Progenitor cell of endocrine pancreas (in vitro differentiated cells): ENCODE results near the gene AMFR. TPM values are rescaled to one million over a fixed set of nuclear protein-coding genes. Genes with fewer than 3 reads are reported as not detected.

Source experiments
- DNase-seq: peaks from one replicate; pipeline ENCODE4 v3.0.0; 2021; ENCODE audit warnings: low spot score; ENCODE audit not compliant: unreplicated experiment
- H3K27ac Mint-ChIP-seq: 2 replicates; pipeline ENCODE4 v1.8.0; 2021; ENCODE audit warnings: mild to moderate bottlenecking, moderate library complexity, mixed read lengths
- H3K27me3 Mint-ChIP-seq: 2 replicates; pipeline ENCODE4 v1.8.0; 2021; ENCODE audit warnings: mixed read lengths
- H3K36me3 Mint-ChIP-seq: 2 replicates; pipeline ENCODE4 v1.8.0; 2022; ENCODE audit warnings: mixed read lengths; ENCODE audit not compliant: insufficient read depth
- H3K4me1 Mint-ChIP-seq: 2 replicates; pipeline ENCODE4 v1.8.0; 2021; ENCODE audit warnings: low read depth, mixed read lengths
- H3K4me3 Mint-ChIP-seq: 2 replicates; pipeline ENCODE4 v1.8.0; 2021; ENCODE audit warnings: low read depth, mild to moderate bottlenecking, moderate library complexity, mixed read lengths
- H3K9me3 Mint-ChIP-seq: 2 replicates; pipeline ENCODE4 v1.8.0; 2021; ENCODE audit warnings: low read depth, mixed read lengths
- CTCF ChIP-seq: fragments of 200-600 bp; sonication (generic); IDR thresholded peaks from one replicate; pipeline ENCODE4 v1.5.0; 2021; ENCODE audit warnings: antibody characterized with exemption, mild to moderate bottlenecking; ENCODE audit not compliant: unreplicated experiment
- total RNA-seq: library from RNA; stranded (reverse); gene quantifications from 2 replicates; pipeline ENCODE4 v1.2.1, GENCODE V29; 2021

Gene AMFR
- total RNA-seq, 1 donor from 2014 or later = 55.8 TPM

- peak overlapping the region; percentile 86 for H3K4me3 Mint-ChIP-seq
- no peaks in the 10 kb centered on the region for H3K36me3 Mint-ChIP-seq
- H3K27me3 Mint-ChIP-seq = no peaks in the 10 kb centered on the region
- peaks cover 31% of the 10 kb centered on the region for H3K4me1 Mint-ChIP-seq
- no peak for TF ChIP-seq CTCF
- no peaks in the 10 kb centered on the region for H3K9me3 Mint-ChIP-seq
- H3K27ac Mint-ChIP-seq = peak overlapping the region; percentile 95
- DNase-seq = peak; percentile 53
Measured at GRCh38 chr16:56424791-56425438, 430 bp downstream of the AMFR start.

- Mint-ChIP-seq H3K9me3 (no peaks in the 10 kb centered on the region), H3K4me1 (peaks cover 31% of the 10 kb centered on the region), H3K36me3 (no peaks in the 10 kb centered on the region), H3K4me3 (peak overlapping the region; percentile 86), H3K27me3 (no peaks in the 10 kb centered on the region), H3K27ac (peak overlapping the region; percentile 95)
- DNase-seq = no peak
- TF ChIP-seq CTCF = no peak
Measured at GRCh38 chr16:56424404-56424764, 961 bp downstream of the AMFR start.

- no peaks in the 10 kb centered on the region for H3K27me3 Mint-ChIP-seq
- H3K4me3 Mint-ChIP-seq = peak overlapping the region; percentile 86
- H3K9me3 Mint-ChIP-seq = no peaks in the 10 kb centered on the region
- no peaks in the 10 kb centered on the region for H3K36me3 Mint-ChIP-seq
- no peak for TF ChIP-seq CTCF
- no peak for DNase-seq
- H3K4me1 Mint-ChIP-seq = peaks cover 31% of the 10 kb centered on the region
- peak overlapping the region; percentile 95 for H3K27ac Mint-ChIP-seq
Measured at GRCh38 chr16:56423584-56424403, 1.6 kb downstream of the AMFR start.

- no peak for TF ChIP-seq CTCF
- Mint-ChIP-seq H3K4me3 (peak overlapping the region; percentile 14), H3K4me1 (peaks cover 31% of the 10 kb centered on the region), H3K27me3 (no peaks in the 10 kb centered on the region), H3K9me3 (no peaks in the 10 kb centered on the region), H3K27ac (no peak overlapping the region), H3K36me3 (no peaks in the 10 kb centered on the region)
- no peak for DNase-seq
Measured at GRCh38 chr16:56422896-56423441, 2.4 kb downstream of the AMFR start.

- Mint-ChIP-seq H3K4me1 (peaks cover 31% of the 10 kb centered on the region), H3K9me3 (no peaks in the 10 kb centered on the region), H3K27me3 (no peaks in the 10 kb centered on the region), H3K27ac (peak overlapping the region; percentile 89), H3K36me3 (no peaks in the 10 kb centered on the region), H3K4me3 (peak overlapping the region; percentile 33)
- no peak for DNase-seq
- no peak for TF ChIP-seq CTCF
Measured at GRCh38 chr16:56421976-56422669, 3.2 kb downstream of the AMFR start.
